HG02610 (cell line): Measurements from ENCODE around the gene RALA.

Experiments used
- ATAC-seq: cut with Tn5 transposase; IDR thresholded peaks from one replicate; pipeline ENCODE4 v1.9.1; 2021; ENCODE audit warnings: mild to moderate bottlenecking, moderate library complexity; ENCODE audit not compliant: unreplicated experiment

Gene RALA

DNA sequence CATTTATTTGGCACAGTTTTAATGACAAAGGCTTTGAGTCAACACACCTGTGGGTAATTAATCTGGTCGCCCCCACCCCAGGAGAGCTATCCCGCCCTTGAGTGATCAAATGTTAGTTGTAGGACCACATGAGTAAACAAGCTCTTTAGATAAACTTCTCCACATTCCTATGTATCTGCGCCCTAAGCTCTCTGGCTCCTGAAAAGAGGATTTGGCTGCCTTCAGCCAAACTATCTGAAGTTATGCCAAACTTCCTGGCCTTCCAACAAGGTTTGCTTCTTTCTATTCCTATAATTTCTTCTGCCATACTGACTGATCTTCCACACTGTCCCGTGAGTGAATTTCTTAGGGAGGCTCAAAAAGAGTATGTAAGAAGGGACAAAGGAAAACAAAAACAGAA is 134.2 kb downstream of the RALA start:
- ATAC-seq = no peak
